CD4-positive, alpha-beta T cell treated with Interleukin-6 for 4 hours (primary cell): ENCODE data around the gene PRPSAP1.

Source experiments
- DNase-seq: peaks from one replicate; pipeline ENCODE4 v3.0.0-alpha.2; 2020; ENCODE audit warnings: mixed read lengths

The PRPSAP1 gene

GRCh38 chr17:76264755-76265623 lies 88.7 kb downstream of the PRPSAP1 start, which contains the start of gene UBALD2:
UBALD2 (plus strand) TSS chr17:76265348; CDS start chr17:76265506, 158 bp downstream.
- peak; percentile 99 for DNase-seq

GRCh38 chr17:76264425-76264754 lies 89.3 kb downstream of the PRPSAP1 start:
- no peak for DNase-seq

GRCh38 chr17:76263896-76264295 lies 89.8 kb downstream of the PRPSAP1 start:
- DNase-seq: no peak

- DNase-seq: peak; percentile 52
These were observed 90.9 kb downstream of the PRPSAP1 start for GRCh38 chr17:76262732-76263344.

GRCh38 chr17:76261421-76262215 lies 92.1 kb downstream of the PRPSAP1 start:
- DNase-seq: no peak

GRCh38 chr17:76260669-76261068 lies 93.0 kb downstream of the PRPSAP1 start:
- DNase-seq: no peak

- no peak for DNase-seq
These were observed 93.5 kb downstream of the PRPSAP1 start for GRCh38 chr17:76260220-76260619.
